Epithelial cell of esophagus (primary cell): ENCODE results near the gene UTRN.

Experiments
- DNase-seq: peaks from one replicate; pipeline ENCODE4 v3.0.0; 2010; ENCODE audit warnings: low read depth
- H3K4me3 ChIP-seq: 2 replicates; pipeline ENCODE4 v1.5.1; 2011; ENCODE audit warnings: mild to moderate bottlenecking, low read length, control low read depth
- CTCF ChIP-seq: IDR thresholded peaks from 2 replicates; pipeline ENCODE4 v1.5.1; 2011; ENCODE audit warnings: low read depth, mild to moderate bottlenecking, low read length, control low read depth, inconsistent platforms; ENCODE audit not compliant: insufficient read depth; ENCODE audit errors: missing control alignments

UTRN gene

GRCh38 chr6:144316862-144317195 is 31.7 kb downstream of the UTRN start:
- DNase-seq: no peak
- TF ChIP-seq CTCF: no peak
- no peak overlapping the region for H3K4me3 ChIP-seq

- H3K4me3 ChIP-seq: no peak overlapping the region
- DNase-seq: no peak
- no peak for TF ChIP-seq CTCF
Observed at GRCh38 chr6:144317736-144318135, 32.6 kb downstream of the UTRN start.

- no peak overlapping the region for H3K4me3 ChIP-seq
- TF ChIP-seq CTCF: no peak
- no peak for DNase-seq
Observed at GRCh38 chr6:144319211-144319610, 34.1 kb downstream of the UTRN start.

GRCh38 chr6:144320741-144321140 is 35.6 kb downstream of the UTRN start:
- TF ChIP-seq CTCF: no peak
- H3K4me3 ChIP-seq: no peak overlapping the region
- DNase-seq: no peak

DNA sequence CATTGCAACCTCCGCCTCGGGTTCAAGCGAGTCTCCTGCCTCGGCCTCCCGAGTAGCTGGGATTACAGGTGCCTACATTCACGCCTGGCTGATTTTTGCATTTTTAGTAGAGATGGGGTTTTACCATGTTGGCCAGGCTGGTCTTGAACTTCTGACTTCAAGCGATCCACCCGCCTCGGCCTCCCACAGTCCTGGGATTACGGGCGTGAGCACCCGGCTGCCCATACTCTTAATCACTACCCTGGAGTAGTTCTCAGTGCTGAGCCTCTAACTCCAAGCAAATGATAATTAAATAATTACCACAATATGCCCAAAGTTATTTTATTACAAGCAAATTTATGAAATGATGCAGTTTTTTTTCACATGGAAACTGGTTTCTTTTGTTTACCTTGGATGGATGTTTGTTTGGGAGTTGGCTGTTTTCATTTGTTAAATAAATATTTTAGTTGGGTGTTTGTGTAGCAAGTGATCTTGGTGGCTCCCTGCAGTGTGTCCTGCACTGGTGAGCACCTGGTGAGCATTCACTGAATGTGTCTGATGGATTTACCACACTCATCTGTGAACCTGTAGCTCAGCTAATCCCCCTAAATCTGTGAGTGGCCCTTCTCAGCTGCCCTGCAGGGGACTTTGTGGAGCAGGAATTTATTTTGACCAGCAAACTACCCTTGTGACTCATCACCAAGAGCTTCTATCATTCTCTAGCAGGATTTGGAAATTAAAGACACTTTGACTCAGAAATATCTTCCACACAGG is 36.9 kb downstream of the UTRN start:
- no peak overlapping the region for H3K4me3 ChIP-seq
- no peak for DNase-seq
- TF ChIP-seq CTCF: no peak

- no peak for DNase-seq
- H3K4me3 ChIP-seq: no peak overlapping the region
- no peak for TF ChIP-seq CTCF
Observed at GRCh38 chr6:144325232-144325631, 40.1 kb downstream of the UTRN start.

DNA sequence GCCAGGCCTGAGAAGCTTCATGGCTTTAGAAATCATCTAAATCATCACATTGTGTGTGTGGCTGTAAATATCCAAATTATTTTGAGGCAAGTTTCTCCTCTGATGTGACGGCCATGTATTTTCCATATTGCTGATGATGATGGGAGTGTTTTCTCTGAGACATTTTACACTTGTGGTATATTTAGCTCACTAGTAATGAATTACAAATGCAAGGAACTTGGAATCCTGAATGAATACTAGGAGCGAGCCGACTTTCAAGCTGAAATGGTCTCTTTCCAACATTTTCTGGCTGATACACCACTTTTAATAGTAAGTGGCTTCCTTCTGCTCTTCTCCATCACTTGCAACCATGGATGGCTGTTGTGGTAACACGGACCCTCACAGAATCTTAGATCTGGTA is 41.3 kb downstream of the UTRN start:
- H3K4me3 ChIP-seq: no peak overlapping the region
- TF ChIP-seq CTCF: no peak
- DNase-seq: no peak
